IPS-NIHi11 (cell line): Measurements from ENCODE around the gene ZBTB7C.

Source experiments
- DNase-seq: peaks from one replicate; pipeline ENCODE4 v3.0.0; 2012; ENCODE audit warnings: mixed read lengths, low spot score

The ZBTB7C gene

GRCh38 chr18:48119204-48119603 lies 290.0 kb downstream of the ZBTB7C start:
- DNase-seq: no peak

GRCh38 chr18:48116873-48117630 lies 292.1 kb downstream of the ZBTB7C start:
- DNase-seq: no peak

- DNase-seq: no peak
Observed at GRCh38 chr18:48116017-48116416, 293.2 kb downstream of the ZBTB7C start.

GRCh38 chr18:48113691-48114090 lies 295.5 kb downstream of the ZBTB7C start:
- no peak for DNase-seq

GRCh38 chr18:48111587-48111986 lies 297.6 kb downstream of the ZBTB7C start:
- no peak for DNase-seq

GRCh38 chr18:48110797-48111196 lies 298.4 kb downstream of the ZBTB7C start:
- DNase-seq: no peak

GRCh38 chr18:48109961-48110493 lies 299.2 kb downstream of the ZBTB7C start:
- no peak for DNase-seq

GRCh38 chr18:48108136-48108535 lies 301.0 kb downstream of the ZBTB7C start:
- no peak for DNase-seq

GRCh38 chr18:48106976-48107781 lies 302.0 kb downstream of the ZBTB7C start:
- DNase-seq: no peak

- DNase-seq: no peak
Observed at GRCh38 chr18:48106498-48106897, 302.7 kb downstream of the ZBTB7C start.

GRCh38 chr18:48105317-48105716 lies 303.9 kb downstream of the ZBTB7C start:
- DNase-seq: no peak

GRCh38 chr18:48104705-48105104 lies 304.5 kb downstream of the ZBTB7C start:
- DNase-seq: no peak

- peak; percentile 82 for DNase-seq
Observed at GRCh38 chr18:48100651-48101165, 308.5 kb downstream of the ZBTB7C start.

- DNase-seq: no peak
Observed at GRCh38 chr18:48100165-48100575, 309.0 kb downstream of the ZBTB7C start.

GRCh38 chr18:48099481-48100164 lies 309.6 kb downstream of the ZBTB7C start:
- no peak for DNase-seq

- DNase-seq: no peak
Observed at GRCh38 chr18:48098538-48098937, 310.6 kb downstream of the ZBTB7C start.

- DNase-seq: no peak
Observed at GRCh38 chr18:48098007-48098406, 311.2 kb downstream of the ZBTB7C start.

GRCh38 chr18:48095726-48096125 lies 313.5 kb downstream of the ZBTB7C start:
- DNase-seq: no peak

- no peak for DNase-seq
Observed at GRCh38 chr18:48093104-48093503, 316.1 kb downstream of the ZBTB7C start.

- DNase-seq: no peak
Observed at GRCh38 chr18:48091869-48092497, 317.2 kb downstream of the ZBTB7C start.

- no peak for DNase-seq
Observed at GRCh38 chr18:48090702-48091101, 318.5 kb downstream of the ZBTB7C start.

GRCh38 chr18:48090021-48090420 lies 319.2 kb downstream of the ZBTB7C start:
- no peak for DNase-seq
